ENCODE data around the gene SPECC1. TPM values are rescaled to one million over a fixed set of nuclear protein-coding genes. Genes with fewer than 3 reads are reported as not detected.
"Not testable (repeated sequence)": the region's sequence is repeated elsewhere in the genome, so short reads cannot be mapped to it uniquely, and the experiment has no call there.

The SPECC1 gene
- total RNA-seq, 1 donor from 2014 or later, result 69.6 TPM

- TF ChIP-seq CTCF (IDR thresholded peaks at IDR 0.05; ENCODE audit: unreplicated experiment), result no peak
- H3K4me3 Mint-ChIP-seq (ENCODE audit: low read depth), result no peak overlapping the region
- H3K36me3 Mint-ChIP-seq (ENCODE audit: insufficient read depth), result peaks cover 23% of the 10 kb centered on the region
- no peaks in the 10 kb centered on the region for H3K4me1 Mint-ChIP-seq (ENCODE audit: low read depth)
- no peaks in the 10 kb centered on the region for H3K27me3 Mint-ChIP-seq
- DNase-seq (ENCODE audit: low spot score, unreplicated experiment), result no peak
- H3K27ac Mint-ChIP-seq, result no peak overlapping the region
- H3K9me3 Mint-ChIP-seq (ENCODE audit: low read depth), result no peaks in the 10 kb centered on the region
Observed at GRCh38 chr17:20257798-20258197, 248.6 kb downstream of the SPECC1 start.

- no peak overlapping the region for H3K4me3 Mint-ChIP-seq (ENCODE audit: low read depth)
- H3K27me3 Mint-ChIP-seq, result no peaks in the 10 kb centered on the region
- no peak overlapping the region for H3K27ac Mint-ChIP-seq
- H3K36me3 Mint-ChIP-seq (ENCODE audit: insufficient read depth), result peaks cover 21% of the 10 kb centered on the region
- DNase-seq (ENCODE audit: low spot score, unreplicated experiment), result no peak
- TF ChIP-seq CTCF (IDR thresholded peaks at IDR 0.05; ENCODE audit: unreplicated experiment), result no peak
- no peaks in the 10 kb centered on the region for H3K4me1 Mint-ChIP-seq (ENCODE audit: low read depth)
- H3K9me3 Mint-ChIP-seq (ENCODE audit: low read depth), result no peaks in the 10 kb centered on the region
Observed at GRCh38 chr17:20259668-20260067, 250.5 kb downstream of the SPECC1 start.

GRCh38 chr17:20260268-20260667 is 251.1 kb downstream of the SPECC1 start:
- no peak overlapping the region for H3K27ac Mint-ChIP-seq

GRCh38 chr17:20262226-20263114 is 253.3 kb downstream of the SPECC1 start:
- Mint-ChIP-seq H3K36me3 (ENCODE audit: insufficient read depth) (peaks cover 23% of the 10 kb centered on the region), H3K9me3 (ENCODE audit: low read depth) (peaks cover 4% of the 10 kb centered on the region), H3K4me1 (ENCODE audit: low read depth) (no peaks in the 10 kb centered on the region), H3K27ac (no peak overlapping the region), H3K4me3 (ENCODE audit: low read depth) (no peak overlapping the region), H3K27me3 (no peaks in the 10 kb centered on the region)
- TF ChIP-seq CTCF (IDR thresholded peaks at IDR 0.05; ENCODE audit: unreplicated experiment), result no peak
- no peak for DNase-seq (ENCODE audit: low spot score, unreplicated experiment)

More at GRCh38 chr17:20260268-20260667, 251.1 kb downstream of the SPECC1 start:
- peaks cover 4% of the 10 kb centered on the region for H3K9me3 Mint-ChIP-seq (ENCODE audit: low read depth)
- no peak for TF ChIP-seq CTCF (IDR thresholded peaks at IDR 0.05; ENCODE audit: unreplicated experiment)
- no peaks in the 10 kb centered on the region for H3K4me1 Mint-ChIP-seq (ENCODE audit: low read depth)
- H3K4me3 Mint-ChIP-seq (ENCODE audit: low read depth), result no peak overlapping the region
- no peaks in the 10 kb centered on the region for H3K27me3 Mint-ChIP-seq
- no peak for DNase-seq (ENCODE audit: low spot score, unreplicated experiment)
- peaks cover 26% of the 10 kb centered on the region for H3K36me3 Mint-ChIP-seq (ENCODE audit: insufficient read depth)

GRCh38 chr17:20263115-20263433 is 253.9 kb downstream of the SPECC1 start:
- H3K27ac Mint-ChIP-seq, H3K27me3 Mint-ChIP-seq: not testable (repeated sequence)

GRCh38 chr17:20263595-20263994 is 254.4 kb downstream of the SPECC1 start:
- peaks cover 4% of the 10 kb centered on the region for H3K9me3 Mint-ChIP-seq (ENCODE audit: low read depth)
- peaks cover 14% of the 10 kb centered on the region for H3K36me3 Mint-ChIP-seq (ENCODE audit: insufficient read depth)
- DNase-seq (ENCODE audit: low spot score, unreplicated experiment), result no peak
- no peaks in the 10 kb centered on the region for H3K4me1 Mint-ChIP-seq (ENCODE audit: low read depth)
- TF ChIP-seq CTCF (IDR thresholded peaks at IDR 0.05; ENCODE audit: unreplicated experiment), result no peak
- H3K27ac Mint-ChIP-seq, result no peak overlapping the region
- no peaks in the 10 kb centered on the region for H3K27me3 Mint-ChIP-seq
- no peak overlapping the region for H3K4me3 Mint-ChIP-seq (ENCODE audit: low read depth)

More at GRCh38 chr17:20263115-20263433, 253.9 kb downstream of the SPECC1 start:
- H3K4me3 Mint-ChIP-seq (ENCODE audit: low read depth); H3K4me1 Mint-ChIP-seq (ENCODE audit: low read depth); DNase-seq (ENCODE audit: low spot score, unreplicated experiment); H3K9me3 Mint-ChIP-seq (ENCODE audit: low read depth): not testable (repeated sequence)
- peaks cover 17% of the 10 kb centered on the region for H3K36me3 Mint-ChIP-seq (ENCODE audit: insufficient read depth)
